GM19351 (cell line): ENCODE results near the gene IRAK1.
"Not testable (repeated sequence)": the region's sequence is repeated elsewhere in the genome, so short reads cannot be mapped to it uniquely, and the experiment has no call there.

Experiments used
- ATAC-seq: cut with Tn5 transposase; IDR thresholded peaks from one replicate; pipeline ENCODE4 v1.9.1; 2021; ENCODE audit warnings: mild to moderate bottlenecking, moderate library complexity; ENCODE audit not compliant: unreplicated experiment

The IRAK1 gene

DNA sequence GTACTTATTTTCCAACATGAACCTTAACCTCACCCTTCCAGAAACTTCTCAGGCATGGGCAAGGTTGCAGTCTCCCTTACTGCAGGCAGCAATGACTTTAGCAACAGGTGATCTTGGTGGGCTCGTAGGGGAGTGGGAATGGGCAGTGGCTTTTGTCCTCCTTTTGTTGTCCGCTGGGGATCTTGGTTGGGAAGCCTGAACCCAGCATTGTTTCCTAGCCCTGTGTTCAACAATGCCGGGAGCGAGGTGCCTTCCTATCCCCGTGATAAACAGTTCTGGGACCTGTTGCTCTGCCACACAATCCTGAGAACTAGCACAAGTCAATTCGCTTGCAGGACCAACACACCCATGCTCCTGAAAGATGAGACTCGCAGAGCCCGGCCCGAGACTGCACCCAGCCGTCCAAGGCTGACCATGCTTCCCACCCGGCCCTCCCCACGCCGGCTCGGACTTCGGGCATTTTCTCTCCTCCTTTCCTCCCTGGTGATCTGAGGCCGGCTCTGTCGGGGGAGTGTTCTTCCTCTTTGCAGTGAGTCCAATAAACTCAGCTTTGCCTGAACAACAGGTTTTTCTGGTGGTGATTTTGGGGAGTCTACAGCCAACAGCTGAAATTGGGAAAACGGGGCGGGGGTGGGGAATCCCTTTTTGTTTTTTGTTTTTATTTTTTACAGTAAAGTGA, 20.2 kb downstream of the IRAK1 start:
- no peak for ATAC-seq

DNA sequence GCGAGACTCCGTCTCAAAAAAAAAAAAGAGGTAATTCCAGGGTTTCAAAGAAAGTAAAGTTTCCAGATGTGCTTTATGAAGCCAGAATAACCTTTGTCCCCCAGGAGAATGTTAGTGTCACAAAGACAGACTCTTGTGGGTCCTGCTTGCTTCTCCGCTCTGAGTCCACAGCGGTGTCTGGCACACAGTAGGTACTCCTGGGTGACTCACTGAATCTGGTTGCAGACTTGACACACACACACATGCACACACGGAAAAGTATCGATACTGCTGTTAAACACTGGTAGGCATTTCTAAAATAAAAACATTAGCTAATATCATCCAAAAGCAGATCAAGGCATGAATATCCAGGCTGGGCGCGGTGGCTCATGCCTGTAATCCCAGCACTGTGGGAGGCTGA, 24.2 kb downstream of the IRAK1 start:
- ATAC-seq = no peak

DNA sequence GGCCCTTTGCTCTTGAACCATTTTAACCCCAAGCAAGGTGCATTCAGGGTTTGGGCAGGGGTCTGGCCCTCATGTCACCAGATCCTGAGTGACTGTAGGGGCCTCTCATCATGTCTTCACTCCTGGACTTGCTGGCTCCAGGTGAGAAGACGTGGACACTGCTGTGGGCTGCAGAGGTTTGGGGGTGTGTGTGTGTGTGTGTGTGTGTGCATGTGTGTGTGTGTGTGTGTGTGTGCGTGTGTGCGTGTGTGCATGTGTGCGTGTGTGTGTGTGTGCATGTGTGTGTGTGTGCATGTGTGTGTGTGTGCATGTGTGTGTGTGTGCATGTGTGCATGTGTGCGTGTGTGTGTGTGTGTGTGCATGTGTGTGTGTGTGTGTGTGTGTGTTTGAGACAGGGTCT, 25.3 kb downstream of the IRAK1 start:
- ATAC-seq = not testable (repeated sequence)

DNA sequence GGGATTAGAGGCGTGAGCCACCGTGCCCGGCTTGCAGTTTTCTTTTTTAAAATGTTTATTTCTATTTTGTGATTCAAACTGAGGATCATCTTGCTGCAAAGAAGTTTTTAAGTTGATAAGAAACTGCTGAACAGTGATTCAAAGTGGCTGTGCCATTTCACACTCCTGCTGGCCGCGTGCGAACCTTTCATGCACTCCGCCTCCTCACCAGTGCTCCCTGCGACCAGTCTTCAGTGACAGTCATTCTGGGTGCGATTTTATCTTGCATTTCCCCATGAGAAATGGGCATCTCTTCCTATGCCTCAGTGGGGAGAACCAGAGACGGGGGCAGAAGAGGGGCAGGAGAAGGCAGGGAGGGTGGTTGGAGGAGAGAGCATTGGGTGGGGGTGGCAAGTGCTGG, 25.7 kb downstream of the IRAK1 start:
- ATAC-seq = no peak

GRCh38 chrX:153993079-153993478, 26.6 kb downstream of the IRAK1 start:
- no peak for ATAC-seq

DNA sequence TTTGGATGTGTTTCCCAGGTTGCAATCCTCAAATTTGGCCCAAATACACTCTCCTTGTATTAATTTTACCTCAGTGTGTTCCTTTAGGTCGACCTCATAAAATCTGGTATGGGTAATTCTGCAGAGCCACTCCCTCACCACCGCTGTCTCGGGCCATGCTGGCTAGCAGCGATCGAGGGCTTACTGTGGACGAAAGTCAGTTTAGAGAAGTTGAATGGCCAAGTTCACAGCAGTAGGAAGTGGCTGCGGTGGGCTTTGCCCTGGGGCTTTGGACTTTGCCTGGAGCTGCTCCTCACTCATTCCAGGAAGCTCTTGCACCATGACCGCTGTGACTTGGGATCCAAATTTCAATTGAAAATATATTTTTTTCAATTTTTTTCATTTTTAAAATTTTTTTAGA, 27.5 kb downstream of the IRAK1 start:
- ATAC-seq = no peak

DNA sequence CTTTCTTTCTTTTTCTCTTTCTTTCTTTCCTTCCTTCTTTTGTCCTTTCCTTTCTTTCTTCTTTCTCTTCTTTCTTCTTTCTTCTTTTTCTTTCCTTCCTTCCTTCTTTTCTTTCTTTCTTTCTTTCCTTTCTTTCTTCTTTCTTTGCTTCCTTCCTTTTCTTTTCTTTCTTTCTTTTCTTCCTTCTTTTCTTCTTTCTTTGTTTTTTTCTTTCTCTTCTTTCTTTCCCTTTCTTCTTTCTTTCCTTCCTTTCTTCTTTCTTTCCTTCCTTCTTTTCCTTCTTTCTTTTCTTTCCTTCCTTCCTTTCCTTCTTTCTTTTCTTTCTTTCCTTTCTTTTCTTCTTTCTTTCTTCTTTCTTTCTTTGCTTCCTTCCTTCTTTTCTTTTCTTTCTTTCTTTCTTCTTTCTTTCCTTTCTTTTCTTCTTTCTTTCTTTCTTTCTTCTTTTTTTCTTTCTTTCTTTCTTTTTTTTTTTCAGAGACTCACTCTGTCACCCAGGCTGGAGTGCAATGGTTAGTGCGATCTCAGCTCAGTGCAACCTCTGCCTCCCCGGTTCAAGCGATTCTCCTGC, 28.6 kb downstream of the IRAK1 start:
- no peak for ATAC-seq

- ATAC-seq = no peak
Measured at GRCh38 chrX:153989973-153990655, 29.6 kb downstream of the IRAK1 start.

GRCh38 chrX:153988493-153988892, 31.2 kb downstream of the IRAK1 start:
- no peak for ATAC-seq

DNA sequence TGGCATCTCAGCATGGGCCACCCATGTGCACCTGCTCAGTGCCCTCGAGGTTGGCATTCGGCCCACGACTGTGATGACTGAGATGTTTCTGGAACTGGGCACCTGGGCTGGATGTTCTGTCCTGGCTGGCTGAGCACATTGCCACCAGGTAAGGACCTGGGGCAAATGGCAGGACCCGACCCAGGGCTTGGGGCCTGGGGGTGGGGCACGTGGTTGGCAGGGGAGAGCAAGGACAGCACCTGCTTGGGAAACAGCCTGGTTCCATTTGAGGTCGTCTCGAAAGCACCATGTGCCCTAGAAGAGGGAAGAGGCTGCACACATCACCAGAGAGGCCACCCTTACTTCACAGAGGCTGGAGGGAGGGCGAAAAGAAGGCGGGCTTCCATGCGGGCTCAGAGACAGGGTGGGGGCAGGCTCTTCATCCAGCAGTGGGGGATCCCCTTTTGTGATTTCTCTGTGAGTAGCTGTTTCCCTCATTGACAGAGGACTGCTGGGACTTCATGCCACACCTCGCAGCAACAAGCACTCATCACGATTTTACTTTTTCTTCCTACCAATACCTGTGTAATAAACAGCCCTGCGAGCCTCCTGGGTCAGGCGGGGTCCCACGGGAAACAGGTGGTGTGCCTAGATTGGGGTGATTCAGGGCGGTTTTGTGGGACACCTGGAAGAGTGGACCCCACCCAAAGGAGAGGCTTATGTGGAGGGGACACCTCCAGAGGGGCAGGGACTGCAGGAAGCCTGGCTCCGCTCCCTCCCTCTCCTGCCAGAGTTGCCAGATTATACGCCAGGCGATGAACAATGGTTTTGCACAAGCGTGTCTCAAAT, 35.1 kb downstream of the IRAK1 start:
- ATAC-seq = no peak

DNA sequence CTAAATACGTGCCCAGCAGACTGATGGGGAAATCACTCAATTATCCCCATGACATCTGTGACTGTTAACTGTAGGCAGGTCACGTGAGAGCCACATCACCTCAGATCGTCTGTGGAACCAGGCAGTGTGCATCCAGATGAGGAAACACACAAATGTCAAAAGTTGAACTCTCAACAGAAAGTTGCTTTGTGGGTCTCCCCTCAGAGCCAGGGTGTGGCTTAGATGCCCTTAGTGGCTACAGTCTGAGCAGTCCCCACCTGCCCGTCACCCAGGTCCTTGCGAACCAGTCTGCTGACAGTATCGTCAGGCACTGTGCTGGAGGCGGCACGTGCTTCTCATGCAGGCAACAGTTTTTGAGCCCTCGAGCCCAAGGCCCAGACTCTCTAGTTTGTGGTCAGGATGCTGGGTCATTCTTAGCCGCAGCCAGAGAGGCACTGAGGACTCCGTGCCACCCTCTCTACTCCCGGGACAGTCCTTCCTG, 36.3 kb downstream of the IRAK1 start:
- ATAC-seq = no peak

GRCh38 chrX:153981771-153982533, 37.8 kb downstream of the IRAK1 start:
- ATAC-seq = no peak

GRCh38 chrX:153981231-153981630, 38.5 kb downstream of the IRAK1 start:
- ATAC-seq = no peak

DNA sequence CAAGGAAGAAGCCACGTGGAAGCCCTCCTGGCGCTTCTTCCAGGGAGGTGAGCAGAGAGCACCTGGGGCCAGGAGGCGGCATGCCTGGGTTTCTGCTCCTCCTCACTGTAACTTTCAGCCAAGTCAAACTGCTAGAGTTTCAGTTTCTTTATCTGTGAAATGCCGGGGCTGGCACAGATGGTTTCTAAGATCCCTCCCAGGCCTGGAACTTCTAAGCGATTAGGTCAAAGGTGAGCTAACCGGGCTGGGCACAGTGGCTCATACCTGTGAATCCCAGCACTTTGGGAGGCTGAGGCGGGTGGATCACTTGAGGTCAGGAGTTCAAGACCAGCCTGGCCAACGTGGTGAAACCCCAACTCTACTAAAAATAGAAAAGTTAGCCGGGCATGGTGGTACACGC, 39.3 kb downstream of the IRAK1 start:
- peak; percentile 51 for ATAC-seq

DNA sequence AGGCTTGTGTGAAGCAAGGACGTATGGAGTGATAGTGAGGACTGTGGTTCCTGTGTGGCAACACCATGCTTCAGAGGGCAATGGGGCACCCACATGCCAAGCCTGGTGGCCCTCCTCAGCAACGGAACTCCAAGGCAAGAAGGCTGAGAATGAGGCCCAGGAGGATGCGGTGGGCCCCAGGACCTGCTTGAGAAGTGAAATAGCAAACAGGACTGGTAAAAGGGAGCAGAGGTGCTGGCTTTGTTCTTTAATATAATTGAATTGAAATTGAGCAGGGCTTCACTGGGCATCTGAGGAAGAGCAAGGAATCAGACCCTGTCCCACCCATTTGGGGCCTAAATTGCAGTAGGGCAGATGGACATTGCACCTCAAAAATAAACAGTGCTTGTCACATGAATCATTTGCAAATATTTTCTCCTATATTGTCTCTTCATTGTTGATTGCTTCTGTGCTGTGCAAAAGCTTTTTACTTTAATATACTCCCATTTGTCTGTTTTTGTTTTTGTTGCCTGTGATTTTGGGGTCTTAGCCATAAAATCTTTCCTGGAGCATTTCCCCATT, 44.9 kb downstream of the IRAK1 start:
- no peak for ATAC-seq

- ATAC-seq = no peak
Measured at GRCh38 chrX:153974003-153974725, 45.5 kb downstream of the IRAK1 start.

DNA sequence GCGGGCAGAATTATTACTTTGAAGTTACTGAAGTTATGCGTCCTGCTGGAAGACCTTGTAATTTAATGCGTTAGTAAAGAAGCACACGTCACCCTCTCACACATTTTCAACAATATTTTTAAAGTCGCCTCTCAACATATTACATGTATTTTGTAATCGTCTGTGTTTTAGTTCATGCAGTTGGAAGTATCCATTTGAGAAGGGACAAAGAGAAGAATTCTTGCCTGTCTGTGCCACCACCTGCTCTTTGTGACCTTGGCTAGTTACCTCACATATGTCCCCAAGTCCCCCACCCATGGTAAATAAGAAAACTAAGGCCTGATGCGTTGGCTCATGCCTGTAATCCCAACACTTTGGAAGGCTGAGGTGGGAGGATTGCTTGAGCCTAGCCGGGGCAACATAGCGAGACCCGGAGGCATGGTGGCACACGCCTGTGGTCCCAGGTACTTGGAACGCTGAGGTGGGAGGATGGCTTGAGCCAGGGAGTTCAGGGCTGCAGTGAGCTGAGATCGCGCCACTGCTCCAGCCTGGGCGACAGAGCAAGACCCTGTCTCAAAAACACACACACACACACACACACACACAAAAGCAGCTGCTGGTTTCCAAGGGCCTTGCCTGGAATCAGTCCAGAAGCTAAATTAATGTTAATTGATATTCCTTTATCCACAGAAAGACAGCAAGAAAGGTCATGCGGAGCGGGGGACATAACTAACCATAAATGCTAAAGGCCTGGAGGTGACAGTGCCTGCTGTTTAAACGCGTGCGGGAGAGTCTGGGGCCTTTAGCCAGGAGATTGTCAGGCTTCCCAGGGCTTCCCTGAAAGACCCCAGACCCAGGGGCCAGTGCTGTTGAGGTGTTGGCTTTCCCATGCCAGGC, 46.3 kb downstream of the IRAK1 start:
- ATAC-seq = no peak

GRCh38 chrX:153972368-153973126, 47.2 kb downstream of the IRAK1 start, which contains the start of gene TMEM187:
TMEM187 (plus strand) TSS chrX:153972754; CDS start chrX:153982063, 9,309 bp downstream.
- peak; percentile 45 for ATAC-seq
